ENCODE measurements around the gene RAPGEF1.

The RAPGEF1 gene

DNA sequence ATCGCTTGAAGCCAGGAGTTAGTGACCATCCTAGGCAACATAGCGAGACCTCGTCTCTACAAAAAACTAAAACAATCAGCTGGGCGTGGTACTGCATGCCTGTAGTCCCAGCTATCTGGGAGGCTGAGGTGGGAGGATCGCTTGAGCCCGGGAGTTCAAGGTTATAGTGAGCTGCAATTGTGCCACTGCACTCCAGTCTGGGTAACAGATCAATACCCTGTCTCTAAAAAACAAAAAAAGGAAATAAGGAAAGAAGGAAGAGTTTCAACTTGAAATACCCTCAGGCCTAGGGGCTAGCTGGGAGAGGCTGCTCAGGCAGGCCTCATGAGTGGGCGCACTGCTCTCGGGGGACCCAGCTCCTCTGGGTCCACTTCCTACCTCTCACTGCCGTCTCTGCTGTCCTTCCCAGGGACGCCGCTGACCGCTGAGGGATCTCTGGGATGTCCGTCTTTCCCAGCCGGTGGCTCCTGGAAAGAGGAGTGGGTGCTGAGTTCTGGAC is 138.1 kb downstream of the RAPGEF1 start:
- DNase-seq, result no peak

- no peak for DNase-seq
These were observed 141.8 kb downstream of the RAPGEF1 start for GRCh38 chr9:131598121-131598520.

GRCh38 chr9:131597246-131597645 is 142.6 kb downstream of the RAPGEF1 start:
- no peak for DNase-seq

GRCh38 chr9:131596430-131596743 is 143.5 kb downstream of the RAPGEF1 start:
- no peak for DNase-seq

- DNase-seq, result no peak
These were observed 144.0 kb downstream of the RAPGEF1 start for GRCh38 chr9:131595696-131596429.

- no peak for DNase-seq
These were observed 144.8 kb downstream of the RAPGEF1 start for GRCh38 chr9:131594906-131595665.

- DNase-seq, result no peak
These were observed 145.8 kb downstream of the RAPGEF1 start for GRCh38 chr9:131593936-131594665.

DNA sequence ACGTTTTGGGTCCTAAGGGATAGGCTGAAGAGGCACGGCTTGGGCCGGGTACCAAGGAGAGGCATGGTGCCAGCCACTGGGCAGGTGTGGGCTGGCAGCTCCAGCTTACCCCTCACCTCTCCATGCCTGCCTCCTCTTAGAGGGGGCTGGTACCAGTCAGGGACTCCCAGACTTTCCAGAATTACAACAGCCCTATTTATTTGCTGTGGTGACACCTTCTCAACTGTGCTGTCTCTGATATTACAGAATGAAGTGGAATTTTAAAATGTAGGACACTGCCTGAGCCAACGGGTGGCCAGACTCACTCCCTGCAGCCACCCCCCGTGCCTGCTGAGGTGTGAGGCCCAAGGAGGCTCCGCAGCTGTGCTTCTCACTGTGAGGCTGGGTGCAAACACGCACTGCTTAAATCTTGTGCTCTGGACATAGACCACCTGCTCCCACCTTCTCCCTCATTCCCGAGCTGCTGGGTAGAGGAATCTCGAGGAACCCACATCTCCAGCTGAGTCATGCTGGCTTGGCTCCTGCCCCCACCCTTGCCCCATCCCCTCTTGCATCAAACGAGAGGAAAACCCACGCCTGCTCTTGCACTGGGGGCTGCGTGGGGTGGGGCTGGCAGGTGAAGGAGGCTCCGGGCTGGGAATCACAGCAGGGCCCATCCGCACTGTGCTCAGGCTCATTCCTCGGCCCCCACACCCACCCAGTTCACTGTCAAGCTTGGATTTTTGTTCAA is 146.6 kb downstream of the RAPGEF1 start:
- DNase-seq, result no peak

GRCh38 chr9:131591845-131592208 is 148.0 kb downstream of the RAPGEF1 start:
- DNase-seq, result no peak

DNA sequence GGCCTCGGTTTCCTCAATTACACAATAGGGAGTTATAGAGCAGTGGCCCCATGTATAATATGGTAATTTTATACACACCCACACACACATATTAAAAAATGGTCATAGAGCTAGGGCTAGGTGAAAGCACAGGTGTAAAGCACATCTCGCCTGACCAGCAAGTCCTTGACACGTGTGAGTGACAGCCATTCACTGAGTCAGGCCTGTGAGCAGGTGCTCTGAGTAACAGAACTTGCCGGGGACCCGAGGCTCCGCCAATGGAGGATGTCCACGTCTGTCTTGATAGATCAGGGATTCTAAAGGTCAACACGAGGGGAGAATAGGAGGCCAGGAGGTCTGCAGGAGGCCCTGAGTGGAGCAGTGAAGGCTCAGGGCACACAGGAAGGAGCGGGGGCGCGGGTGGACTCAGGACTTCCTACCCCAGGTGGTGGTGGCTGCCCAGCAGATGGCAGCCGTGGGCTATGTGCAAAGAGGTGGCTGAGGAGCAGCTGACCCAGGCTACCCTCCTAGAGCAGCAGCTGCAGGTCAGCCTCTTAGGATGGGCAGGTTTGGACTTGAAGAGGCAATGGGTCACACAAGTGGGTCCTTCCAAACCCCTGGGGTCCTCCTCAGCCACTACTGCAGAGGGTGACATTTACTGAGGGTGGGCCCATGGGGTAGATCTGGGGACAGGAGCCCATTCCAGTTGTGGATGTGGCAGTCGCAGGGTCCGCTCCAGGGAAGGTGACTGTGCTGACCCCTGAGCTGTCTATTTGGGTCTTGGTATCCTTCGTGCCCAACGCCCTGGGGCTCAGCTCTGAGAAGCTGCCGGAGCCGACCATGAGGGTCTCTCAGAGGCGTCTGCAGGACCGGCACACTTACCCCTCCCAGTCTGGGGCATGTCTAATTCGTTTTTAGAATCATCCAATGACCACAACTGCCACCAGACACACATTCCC is 148.7 kb downstream of the RAPGEF1 start:
- DNase-seq, result no peak

- DNase-seq, result no peak
These were observed 149.4 kb downstream of the RAPGEF1 start for GRCh38 chr9:131590449-131590848.

DNA sequence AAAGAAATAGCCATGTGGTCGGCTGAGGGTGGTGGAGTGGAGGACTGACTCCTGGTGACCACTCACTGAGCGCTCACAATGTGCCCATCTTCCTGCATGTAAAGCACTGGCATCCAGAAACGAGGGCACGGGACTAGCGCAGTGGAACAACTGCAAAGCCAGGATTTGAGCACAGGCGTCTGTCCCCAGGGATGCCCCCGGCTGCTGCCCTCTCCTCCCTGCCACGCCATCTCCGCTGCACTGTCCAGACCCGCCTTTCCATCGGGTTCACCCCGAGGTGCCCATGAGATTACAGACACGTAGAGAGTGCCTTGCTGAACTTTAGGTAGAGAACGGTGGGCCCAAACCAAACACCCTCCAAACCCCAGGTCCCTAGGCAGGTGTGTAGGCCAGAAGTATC is 149.9 kb downstream of the RAPGEF1 start:
- no peak for DNase-seq

- no peak for DNase-seq
These were observed 150.7 kb downstream of the RAPGEF1 start for GRCh38 chr9:131589124-131589711.

- no peak for DNase-seq
These were observed 151.5 kb downstream of the RAPGEF1 start for GRCh38 chr9:131588396-131588795.

GRCh38 chr9:131587906-131588305 is 152.0 kb downstream of the RAPGEF1 start:
- no peak for DNase-seq

DNA sequence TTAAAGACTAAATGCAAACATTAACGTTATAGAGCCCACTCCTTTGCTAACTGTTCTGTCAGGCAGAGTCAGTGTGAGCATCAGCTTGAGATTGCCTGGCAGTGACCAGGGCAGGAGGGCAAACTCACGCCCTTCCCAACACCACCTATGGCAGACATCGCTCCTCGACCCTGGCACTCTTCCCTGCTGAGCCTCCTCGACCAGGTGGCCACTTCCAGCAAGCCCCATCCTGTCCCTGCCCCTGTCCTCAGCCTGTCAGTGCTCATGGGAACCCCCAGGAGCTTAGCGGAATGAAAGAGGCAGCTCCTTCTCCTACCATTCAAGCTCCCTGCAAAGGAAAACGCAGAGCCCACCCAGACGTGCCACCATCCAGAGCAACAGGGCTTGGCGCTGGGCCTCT is 152.5 kb downstream of the RAPGEF1 start:
- DNase-seq, result no peak

DNA sequence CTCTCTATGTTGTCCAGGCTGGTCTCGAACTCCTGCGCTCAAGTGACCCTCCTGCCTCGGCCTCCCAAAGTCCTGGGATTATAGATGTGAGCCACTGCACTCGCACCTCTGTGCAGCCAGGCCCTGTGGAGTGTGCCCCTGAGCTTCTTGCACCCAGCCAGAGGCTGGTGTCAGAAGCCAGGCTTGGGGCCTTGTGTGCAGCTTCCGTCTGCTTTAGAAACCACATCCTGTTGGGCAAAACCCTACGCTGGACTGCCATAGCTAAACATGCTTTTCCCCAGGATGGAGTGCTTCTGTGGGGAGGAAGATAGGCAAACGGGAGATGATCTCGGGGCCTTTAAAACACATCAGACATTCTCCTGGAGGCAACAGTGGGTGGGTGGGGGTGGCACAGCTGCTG is 154.5 kb downstream of the RAPGEF1 start:
- no peak for DNase-seq

DNA sequence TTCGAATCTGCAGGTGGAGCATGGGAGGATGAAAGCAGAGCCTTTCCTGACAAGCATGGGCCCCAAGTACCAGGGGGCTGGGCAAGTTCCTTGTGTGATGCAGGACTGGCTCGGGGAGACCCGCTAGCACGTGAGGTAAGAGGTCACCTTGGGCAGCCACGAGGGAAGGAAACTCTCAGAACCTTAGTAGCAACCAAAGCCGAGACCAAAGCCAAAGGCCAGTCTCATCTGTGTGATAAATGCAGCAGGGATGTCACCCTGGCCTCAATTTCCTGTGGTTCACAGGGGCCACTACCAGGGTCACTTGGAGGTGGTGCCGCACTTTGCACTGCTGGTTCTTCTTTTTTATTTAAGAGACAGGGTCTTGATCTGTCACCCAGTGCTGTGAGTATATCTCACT is 155.0 kb downstream of the RAPGEF1 start:
- DNase-seq, result no peak

DNA sequence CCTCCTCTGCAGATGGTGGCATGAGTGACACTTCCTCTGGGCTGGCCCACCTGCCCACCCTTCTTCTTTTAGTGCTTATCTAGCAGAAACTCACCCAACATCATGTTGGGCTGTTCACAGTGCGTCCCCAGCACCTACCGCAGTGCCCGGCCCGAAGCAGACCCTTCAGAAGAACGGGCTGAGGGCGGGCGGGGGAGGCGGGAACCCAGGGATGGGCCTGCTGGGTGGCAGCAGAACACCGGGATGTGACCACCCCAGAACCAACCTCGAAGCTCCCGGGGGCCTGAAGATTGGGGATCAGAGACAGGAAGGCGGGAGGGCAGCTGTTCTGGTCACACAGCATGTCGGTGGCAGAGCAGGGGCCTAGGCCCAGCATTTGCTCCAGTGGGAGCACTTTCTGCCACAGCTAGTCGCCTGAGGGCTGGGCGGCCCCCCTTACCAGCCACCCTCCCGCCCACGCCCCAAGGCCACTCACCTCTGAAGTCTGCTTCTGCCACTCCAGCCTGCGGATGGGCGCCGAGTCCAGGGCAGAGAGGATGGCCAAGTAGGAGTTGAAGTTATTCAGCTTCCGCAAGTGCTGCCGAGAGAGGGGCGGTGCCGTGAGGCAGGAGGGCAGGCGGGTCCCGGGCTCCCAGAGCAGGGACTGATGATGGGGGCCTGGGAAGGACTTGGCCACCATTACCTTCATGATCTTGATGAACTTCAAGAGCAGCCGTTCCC is 155.9 kb downstream of the RAPGEF1 start:
- DNase-seq, result no peak

GRCh38 chr9:131583337-131583645 is 156.6 kb downstream of the RAPGEF1 start:
- no peak for DNase-seq
